Measurements from ENCODE around the gene SPOPL. TPM values are rescaled to one million over a fixed set of nuclear protein-coding genes. Genes with fewer than 3 reads are reported as not detected.

Gene SPOPL
- total and polyA plus RNA-seq, 9 of the 15 experiments (the other 6 are each of a cell fraction or from before 2014, with no cell fraction given) = 0.53 to 6.1 (median 4.1) TPM

DNA sequence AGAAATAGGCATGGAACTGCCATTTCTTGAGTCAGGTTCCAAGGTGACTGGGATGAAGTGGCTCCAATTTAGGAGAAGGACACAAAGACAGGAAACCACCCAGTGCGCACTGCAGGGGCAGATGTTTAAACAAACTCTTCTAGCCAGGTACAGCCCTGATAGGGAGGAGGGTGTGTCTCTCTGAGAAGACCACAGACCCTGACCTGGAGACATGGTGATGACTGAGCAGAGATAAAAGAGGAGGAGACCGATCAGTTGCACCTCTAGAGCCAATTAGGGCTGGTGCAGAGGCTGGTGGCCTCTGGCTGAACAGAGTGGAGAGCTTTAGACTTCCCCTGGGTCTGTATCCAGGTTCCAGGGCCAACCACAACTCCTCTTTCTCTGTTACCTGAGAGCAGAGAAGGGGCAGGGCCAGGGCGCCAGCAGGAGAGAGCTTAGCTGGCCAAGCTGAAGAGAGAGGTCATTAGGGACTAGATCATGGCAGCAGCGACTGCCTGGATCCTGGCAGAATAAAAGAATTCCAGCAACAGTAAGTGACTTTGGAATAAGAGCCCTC, 5.4 kb upstream of the SPOPL start:
- in situ Hi-C loops (cut with MboI) (no loop called here), intact Hi-C loops (cut with micrococcal nuclease) (no loop called here)
- Histone ChIP-seq H3K27ac (ENCODE audit: extremely low read depth, low read depth, low read length) (no peak overlapping the region), H3K27me3 (ENCODE audit: control insufficient read depth in 2 of 2, insufficient read depth in 2 of 2, low read length in 2 of 2) (no peaks in the 10 kb centered on the region), H3K4me2 (ENCODE audit: insufficient read depth, low read length) (peak overlapping the region; percentile 31), H3K9me1 (ENCODE audit: control insufficient read depth, insufficient read depth, low read length) (no peaks in the 10 kb centered on the region), H3K36me3 (ENCODE audit: control insufficient read depth, insufficient read depth, low read length) (no peaks in the 10 kb centered on the region; the same call in 2 of the 3 replicates), H3K4me1 (replicated peaks in 1 of 2; ENCODE audit: control insufficient read depth in 2 of 2, insufficient read depth in 2 of 2, low read length in 2 of 2) (peaks cover 14 to 32% of the 10 kb centered on the region in 2 experiments; a peak in 3 of 5 replicates), H2AFZ (ENCODE audit: low read depth, low read length) (no peak overlapping the region), H3K79me2 (ENCODE audit: control insufficient read depth, insufficient read depth, low read length) (peaks cover 9% of the 10 kb centered on the region; the same call in 2 of the 3 replicates), H4K20me1 (replicated peaks; ENCODE audit: control insufficient read depth, insufficient read depth, low read length) (no peaks in the 10 kb centered on the region), H3K4me3 (no peak overlapping the region), H3K9me3 (replicated peaks; ENCODE audit: control insufficient read depth, insufficient read depth, low read depth, low read length) (no peaks in the 10 kb centered on the region), H3K9ac (ENCODE audit: insufficient read depth in 1 of 2, low read depth in 2 of 2, low read length in 2 of 2) (peak overlapping the region in 1 of 2 experiments; percentile 32; a peak in 1 of 4 replicates)
- POLR2A ChIA-PET = interaction anchor here (0.9 kb wide), 1 partner anchor 27 kb away, joined by 3 read pairs; no protein-coding TSS in a partner anchor
- peak; percentile 14 to 78 (median 39) for DNase-seq (ENCODE audit: extremely low read depth in 1 of 4, low spot score in 3 of 4)
- peak; percentile 79 for ATAC-seq
- CTCF ChIA-PET (ENCODE audit: low intra/inter-chr PET ratio) = no interaction called here
- WGBS (ENCODE audit: insufficient coverage, low coverage, missing lambda C conversion rate) = 32% methylated on average over 4 of the region's 4 CpGs
- FAIRE-seq = peak; percentile 88
- BruUV-seq (replicated peaks) = no TSS peak
- peak; percentile 53 for TF ChIP-seq NFE2 (IDR thresholded peaks at IDR 0.05; ENCODE audit: low read depth)
- no peak for TF ChIP-seq NR2F6 (CRISPR knock-in tag; IDR thresholded peaks at IDR 0.05)
- TF ChIP-seq, protein P1, sequence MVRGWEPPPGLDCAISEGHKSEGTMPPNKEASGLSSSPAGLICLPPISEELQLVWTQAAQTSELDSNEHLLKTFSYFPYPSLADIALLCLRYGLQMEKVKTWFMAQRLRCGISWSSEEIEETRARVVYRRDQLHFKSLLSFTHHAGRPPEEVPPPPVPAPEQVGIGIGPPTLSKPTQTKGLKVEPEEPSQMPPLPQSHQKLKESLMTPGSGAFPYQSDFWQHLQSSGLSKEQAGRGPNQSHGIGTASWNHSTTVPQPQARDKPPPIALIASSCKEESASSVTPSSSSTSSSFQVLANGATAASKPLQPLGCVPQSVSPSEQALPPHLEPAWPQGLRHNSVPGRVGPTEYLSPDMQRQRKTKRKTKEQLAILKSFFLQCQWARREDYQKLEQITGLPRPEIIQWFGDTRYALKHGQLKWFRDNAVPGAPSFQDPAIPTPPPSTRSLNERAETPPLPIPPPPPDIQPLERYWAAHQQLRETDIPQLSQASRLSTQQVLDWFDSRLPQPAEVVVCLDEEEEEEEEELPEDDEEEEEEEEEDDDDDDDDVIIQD (CRISPR knock-in tag; IDR thresholded peaks at IDR 0.05) = no peak
- TF ChIP-seq DPF2 (IDR thresholded peaks at IDR 0.05) = no peak
- TF ChIP-seq, protein P2, sequence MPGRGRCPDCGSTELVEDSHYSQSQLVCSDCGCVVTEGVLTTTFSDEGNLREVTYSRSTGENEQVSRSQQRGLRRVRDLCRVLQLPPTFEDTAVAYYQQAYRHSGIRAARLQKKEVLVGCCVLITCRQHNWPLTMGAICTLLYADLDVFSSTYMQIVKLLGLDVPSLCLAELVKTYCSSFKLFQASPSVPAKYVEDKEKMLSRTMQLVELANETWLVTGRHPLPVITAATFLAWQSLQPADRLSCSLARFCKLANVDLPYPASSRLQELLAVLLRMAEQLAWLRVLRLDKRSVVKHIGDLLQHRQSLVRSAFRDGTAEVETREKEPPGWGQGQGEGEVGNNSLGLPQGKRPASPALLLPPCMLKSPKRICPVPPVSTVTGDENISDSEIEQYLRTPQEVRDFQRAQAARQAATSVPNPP (IDR thresholded peaks at IDR 0.05; ENCODE audit: borderline replicate concordance, insufficient read depth, insufficient read length) = no peak
- no peak for TF ChIP-seq GTF2E2 (tag; IDR thresholded peaks at IDR 0.05)
- TF ChIP-seq CTBP1 (IDR thresholded peaks at IDR 0.05; ENCODE audit: borderline replicate concordance) = peak; percentile 62; the same call in 1 of the 2 replicates
- no peak for TF ChIP-seq SMARCE1 (IDR thresholded peaks at IDR 0.05)
- TF ChIP-seq GABPA (tag; conservative IDR thresholded peaks at IDR 0.05; ENCODE audit: low read depth) = no peak
- TF ChIP-seq, protein P3, sequence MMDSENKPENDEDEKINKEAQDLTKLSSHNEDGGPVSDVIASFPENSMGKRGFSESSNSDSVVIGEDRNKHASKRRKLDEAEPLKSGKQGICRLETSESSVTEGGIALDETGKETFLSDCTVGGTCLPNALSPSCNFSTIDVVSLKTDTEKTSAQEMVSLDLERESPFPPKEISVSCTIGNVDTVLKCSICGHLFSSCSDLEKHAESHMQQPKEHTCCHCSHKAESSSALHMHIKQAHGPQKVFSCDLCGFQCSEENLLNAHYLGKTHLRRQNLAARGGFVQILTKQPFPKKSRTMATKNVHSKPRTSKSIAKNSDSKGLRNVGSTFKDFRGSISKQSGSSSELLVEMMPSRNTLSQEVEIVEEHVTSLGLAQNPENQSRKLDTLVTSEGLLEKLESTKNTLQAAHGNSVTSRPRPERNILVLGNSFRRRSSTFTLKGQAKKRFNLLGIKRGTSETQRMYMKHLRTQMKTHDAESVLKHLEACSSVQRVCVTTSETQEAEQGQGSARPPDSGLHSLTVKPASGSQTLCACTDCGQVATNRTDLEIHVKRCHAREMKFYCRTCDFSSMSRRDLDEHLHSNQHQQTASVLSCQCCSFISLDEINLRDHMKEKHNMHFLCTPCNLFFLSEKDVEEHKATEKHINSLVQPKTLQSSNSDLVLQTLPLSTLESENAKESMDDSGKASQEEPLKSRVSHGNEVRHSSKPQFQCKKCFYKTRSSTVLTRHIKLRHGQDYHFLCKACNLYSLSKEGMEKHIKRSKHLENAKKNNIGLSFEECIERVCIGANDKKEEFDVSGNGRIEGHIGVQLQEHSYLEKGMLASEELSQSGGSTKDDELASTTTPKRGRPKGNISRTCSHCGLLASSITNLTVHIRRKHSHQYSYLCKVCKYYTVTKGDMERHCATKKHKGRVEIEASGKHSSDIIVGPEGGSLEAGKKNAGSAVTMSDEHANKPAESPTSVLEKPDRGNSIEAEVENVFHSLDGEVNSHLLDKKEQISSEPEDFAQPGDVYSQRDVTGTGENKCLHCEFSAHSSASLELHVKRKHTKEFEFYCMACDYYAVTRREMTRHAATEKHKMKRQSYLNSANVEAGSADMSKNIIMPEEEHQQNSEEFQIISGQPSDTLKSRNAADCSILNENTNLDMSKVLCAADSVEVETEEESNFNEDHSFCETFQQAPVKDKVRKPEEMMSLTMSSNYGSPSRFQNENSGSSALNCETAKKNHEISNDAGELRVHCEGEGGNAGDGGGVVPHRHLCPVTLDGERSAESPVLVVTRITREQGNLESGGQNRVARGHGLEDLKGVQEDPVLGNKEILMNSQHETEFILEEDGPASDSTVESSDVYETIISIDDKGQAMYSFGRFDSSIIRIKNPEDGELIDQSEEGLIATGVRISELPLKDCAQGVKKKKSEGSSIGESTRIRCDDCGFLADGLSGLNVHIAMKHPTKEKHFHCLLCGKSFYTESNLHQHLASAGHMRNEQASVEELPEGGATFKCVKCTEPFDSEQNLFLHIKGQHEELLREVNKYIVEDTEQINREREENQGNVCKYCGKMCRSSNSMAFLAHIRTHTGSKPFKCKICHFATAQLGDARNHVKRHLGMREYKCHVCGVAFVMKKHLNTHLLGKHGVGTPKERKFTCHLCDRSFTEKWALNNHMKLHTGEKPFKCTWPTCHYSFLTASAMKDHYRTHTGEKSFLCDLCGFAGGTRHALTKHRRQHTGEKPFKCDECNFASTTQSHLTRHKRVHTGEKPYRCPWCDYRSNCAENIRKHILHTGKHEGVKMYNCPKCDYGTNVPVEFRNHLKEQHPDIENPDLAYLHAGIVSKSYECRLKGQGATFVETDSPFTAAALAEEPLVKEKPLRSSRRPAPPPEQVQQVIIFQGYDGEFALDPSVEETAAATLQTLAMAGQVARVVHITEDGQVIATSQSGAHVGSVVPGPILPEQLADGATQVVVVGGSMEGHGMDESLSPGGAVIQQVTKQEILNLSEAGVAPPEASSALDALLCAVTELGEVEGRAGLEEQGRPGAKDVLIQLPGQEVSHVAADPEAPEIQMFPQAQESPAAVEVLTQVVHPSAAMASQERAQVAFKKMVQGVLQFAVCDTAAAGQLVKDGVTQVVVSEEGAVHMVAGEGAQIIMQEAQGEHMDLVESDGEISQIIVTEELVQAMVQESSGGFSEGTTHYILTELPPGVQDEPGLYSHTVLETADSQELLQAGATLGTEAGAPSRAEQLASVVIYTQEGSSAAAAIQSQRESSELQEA (IDR thresholded peaks at IDR 0.05; ENCODE audit: low read depth) = no peak
- TF ChIP-seq RCOR1 (IDR thresholded peaks at IDR 0.05; ENCODE audit: borderline replicate concordance in 1 of 2, low read depth in 2 of 2, low read length in 2 of 2) = 0 out of 4 replicates have a peak, but pooled peaks of 1 of the 2 experiments have one; percentile 5
